ENCODE data around the gene SART3. TPM values are rescaled to one million over a fixed set of nuclear protein-coding genes. Genes with fewer than 3 reads are reported as not detected.

Gene SART3
- total RNA-seq, 4 donors from 2014 or later, result 37.7 to 87.8 (median 60.4) TPM

- no peak for TF ChIP-seq CTCF (IDR thresholded peaks at IDR 0.05)
- DNase-seq (ENCODE audit: low spot score) (no peak), ATAC-seq (ENCODE audit: low FRiP score) (no peak)
These were observed 10.7 kb upstream of the SART3 start for GRCh38 chr12:108571609-108572165.

- no peak for ATAC-seq (ENCODE audit: low FRiP score)
- no peak for DNase-seq (ENCODE audit: low spot score)
- no peak for TF ChIP-seq CTCF (IDR thresholded peaks at IDR 0.05)
These were observed 10.0 kb upstream of the SART3 start for GRCh38 chr12:108570743-108571608.

GRCh38 chr12:108568338-108569154, 7.6 kb upstream of the SART3 start:
- no peak for ATAC-seq (ENCODE audit: low FRiP score)
- DNase-seq (ENCODE audit: low spot score), result no peak
- TF ChIP-seq CTCF (IDR thresholded peaks at IDR 0.05), result no peak

GRCh38 chr12:108567406-108568337, 6.7 kb upstream of the SART3 start:
- DNase-seq (ENCODE audit: low spot score), result no peak
- no peak for TF ChIP-seq CTCF (IDR thresholded peaks at IDR 0.05)
- no peak for ATAC-seq (ENCODE audit: low FRiP score)

GRCh38 chr12:108566452-108566851, 5.5 kb upstream of the SART3 start:
- TF ChIP-seq CTCF (IDR thresholded peaks at IDR 0.05), result no peak
- DNase-seq (ENCODE audit: low spot score), result no peak
- no peak for ATAC-seq (ENCODE audit: low FRiP score)

- TF ChIP-seq CTCF (IDR thresholded peaks at IDR 0.05), result no peak
- DNase-seq (ENCODE audit: low spot score), result peak; percentile 50
- ATAC-seq (ENCODE audit: low FRiP score), result no peak
These were observed 5.0 kb upstream of the SART3 start for GRCh38 chr12:108565976-108566375.
